ENCODE data around the gene PDF. TPM values are rescaled to one million over a fixed set of nuclear protein-coding genes. Genes with fewer than 3 reads are reported as not detected.

Gene PDF
- total and polyA plus RNA-seq, 2 of the 13 experiments (the other 11 are each of a cell fraction or from before 2014, with no cell fraction given), result 12.4 to 48.8 TPM

DNA sequence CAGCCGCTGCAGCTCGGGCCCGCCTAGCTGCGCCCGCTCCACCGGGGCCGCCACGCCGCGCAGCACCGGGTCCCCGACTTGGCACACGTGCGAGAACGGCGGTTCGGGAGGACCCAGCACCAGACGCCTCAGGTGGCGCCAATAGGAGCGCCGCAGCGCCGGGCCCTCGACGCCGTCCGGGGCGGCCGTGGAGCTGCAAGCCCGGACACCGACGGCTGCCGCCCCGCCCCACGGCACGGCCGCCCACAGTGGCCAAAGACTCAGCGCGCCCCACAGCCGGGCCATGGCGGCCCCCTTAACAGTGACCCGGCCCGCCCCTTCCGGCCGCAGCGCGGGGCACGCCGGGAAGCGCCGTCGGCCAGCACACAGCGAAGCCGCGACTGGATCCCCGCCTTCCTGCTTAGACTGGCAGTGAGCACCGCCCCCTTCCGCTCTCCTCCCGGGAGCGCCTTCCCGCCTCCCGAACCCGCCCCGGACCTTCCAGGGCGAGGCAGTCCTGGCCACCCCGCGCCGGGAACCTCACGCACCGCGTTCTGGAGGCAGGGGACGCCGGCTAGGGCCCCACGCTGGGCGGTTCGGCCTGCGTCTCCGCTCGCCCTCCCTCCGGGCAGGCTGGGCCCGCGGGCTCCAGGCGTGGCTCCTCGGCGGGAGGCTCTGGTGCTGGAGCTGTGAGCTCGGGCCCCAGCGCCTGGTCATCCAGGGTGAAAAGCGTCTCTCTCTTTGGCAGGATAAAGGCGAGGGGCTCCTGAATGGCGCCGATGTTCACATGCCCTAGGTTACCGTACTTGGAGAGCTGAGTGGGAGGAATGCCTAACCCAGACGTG, at the start of gene PDF (continued):
- peak; percentile 52; the same call in 1 of the 2 replicates for TF ChIP-seq FOXK1 (CRISPR knock-in tag; IDR thresholded peaks at IDR 0.05; ENCODE audit: borderline replicate concordance, low read depth)
- TF ChIP-seq ZNF230 (CRISPR knock-in tag; IDR thresholded peaks at IDR 0.05), result no peak
- TF ChIP-seq MEIS2 (CRISPR knock-in tag; IDR thresholded peaks at IDR 0.05), result no peak; the same call in 1 of the 2 replicates
- no peak for TF ChIP-seq ZFP62 (CRISPR knock-in tag; IDR thresholded peaks at IDR 0.05)
- 0 out of 2 replicates have a peak, but pooled peaks have one; percentile 78 for TF ChIP-seq ZUFSP (CRISPR knock-in tag; IDR thresholded peaks at IDR 0.05; ENCODE audit: borderline replicate concordance)
- TF ChIP-seq POLR2AphosphoS2 (IDR thresholded peaks at IDR 0.05; ENCODE audit: low read depth, low read length), result no peak
- TF ChIP-seq, protein P1, sequence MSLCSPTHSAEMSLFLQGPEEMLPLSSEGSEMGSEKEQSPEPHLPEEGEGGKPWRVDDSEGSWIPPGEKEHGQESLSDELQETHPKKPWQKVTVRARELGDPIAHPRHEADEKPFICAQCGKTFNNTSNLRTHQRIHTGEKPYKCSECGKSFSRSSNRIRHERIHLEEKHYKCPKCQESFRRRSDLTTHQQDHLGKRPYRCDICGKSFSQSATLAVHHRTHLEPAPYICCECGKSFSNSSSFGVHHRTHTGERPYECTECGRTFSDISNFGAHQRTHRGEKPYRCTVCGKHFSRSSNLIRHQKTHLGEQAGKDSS (CRISPR knock-in tag; IDR thresholded peaks at IDR 0.05; ENCODE audit: borderline replicate concordance, low read depth), result peak; percentile 64; the same call in 1 of the 2 replicates
- TF ChIP-seq, protein P2, sequence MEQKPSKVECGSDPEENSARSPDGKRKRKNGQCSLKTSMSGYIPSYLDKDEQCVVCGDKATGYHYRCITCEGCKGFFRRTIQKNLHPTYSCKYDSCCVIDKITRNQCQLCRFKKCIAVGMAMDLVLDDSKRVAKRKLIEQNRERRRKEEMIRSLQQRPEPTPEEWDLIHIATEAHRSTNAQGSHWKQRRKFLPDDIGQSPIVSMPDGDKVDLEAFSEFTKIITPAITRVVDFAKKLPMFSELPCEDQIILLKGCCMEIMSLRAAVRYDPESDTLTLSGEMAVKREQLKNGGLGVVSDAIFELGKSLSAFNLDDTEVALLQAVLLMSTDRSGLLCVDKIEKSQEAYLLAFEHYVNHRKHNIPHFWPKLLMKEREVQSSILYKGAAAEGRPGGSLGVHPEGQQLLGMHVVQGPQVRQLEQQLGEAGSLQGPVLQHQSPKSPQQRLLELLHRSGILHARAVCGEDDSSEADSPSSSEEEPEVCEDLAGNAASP (CRISPR knock-in tag; IDR thresholded peaks at IDR 0.05; ENCODE audit: borderline replicate concordance), result peak; percentile 87
- TF ChIP-seq ZNF772 (CRISPR knock-in tag; IDR thresholded peaks at IDR 0.05), result peak; percentile 89
- TF ChIP-seq ZSCAN9 (CRISPR knock-in tag; IDR thresholded peaks at IDR 0.05; ENCODE audit: borderline replicate concordance), result peak; percentile 88; the same call in 1 of the 2 replicates
- TF ChIP-seq DNMT3B (CRISPR knock-in tag; conservative IDR thresholded peaks at IDR 0.05), result no peak
- no peak; the same call in 1 of the 2 replicates for TF ChIP-seq ZNF430 (CRISPR knock-in tag; IDR thresholded peaks at IDR 0.05)
- no peak for TF ChIP-seq ZBTB8A (CRISPR knock-in tag; IDR thresholded peaks at IDR 0.05; ENCODE audit: borderline replicate concordance, low read depth)
- TF ChIP-seq, protein P3, sequence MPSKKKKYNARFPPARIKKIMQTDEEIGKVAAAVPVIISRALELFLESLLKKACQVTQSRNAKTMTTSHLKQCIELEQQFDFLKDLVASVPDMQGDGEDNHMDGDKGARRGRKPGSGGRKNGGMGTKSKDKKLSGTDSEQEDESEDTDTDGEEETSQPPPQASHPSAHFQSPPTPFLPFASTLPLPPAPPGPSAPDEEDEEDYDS (CRISPR knock-in tag; IDR thresholded peaks at IDR 0.05), result peak; percentile 80; the same call in 1 of the 2 replicates
- TF ChIP-seq ATRX (CRISPR knock-in tag; IDR thresholded peaks at IDR 0.05; ENCODE audit: borderline replicate concordance), result no peak
- TF ChIP-seq MAFF (IDR thresholded peaks at IDR 0.05; ENCODE audit: low read depth, low read length), result no peak
- TF ChIP-seq ZNF33A (CRISPR knock-in tag; IDR thresholded peaks at IDR 0.05; ENCODE audit: borderline replicate concordance), result no peak
- no peak for TF ChIP-seq NCOA5 (CRISPR knock-in tag; IDR thresholded peaks at IDR 0.05)
- no peak for TF ChIP-seq ZC3H4 (CRISPR knock-in tag; IDR thresholded peaks at IDR 0.05; ENCODE audit: borderline replicate concordance)
- TF ChIP-seq, protein P4, sequence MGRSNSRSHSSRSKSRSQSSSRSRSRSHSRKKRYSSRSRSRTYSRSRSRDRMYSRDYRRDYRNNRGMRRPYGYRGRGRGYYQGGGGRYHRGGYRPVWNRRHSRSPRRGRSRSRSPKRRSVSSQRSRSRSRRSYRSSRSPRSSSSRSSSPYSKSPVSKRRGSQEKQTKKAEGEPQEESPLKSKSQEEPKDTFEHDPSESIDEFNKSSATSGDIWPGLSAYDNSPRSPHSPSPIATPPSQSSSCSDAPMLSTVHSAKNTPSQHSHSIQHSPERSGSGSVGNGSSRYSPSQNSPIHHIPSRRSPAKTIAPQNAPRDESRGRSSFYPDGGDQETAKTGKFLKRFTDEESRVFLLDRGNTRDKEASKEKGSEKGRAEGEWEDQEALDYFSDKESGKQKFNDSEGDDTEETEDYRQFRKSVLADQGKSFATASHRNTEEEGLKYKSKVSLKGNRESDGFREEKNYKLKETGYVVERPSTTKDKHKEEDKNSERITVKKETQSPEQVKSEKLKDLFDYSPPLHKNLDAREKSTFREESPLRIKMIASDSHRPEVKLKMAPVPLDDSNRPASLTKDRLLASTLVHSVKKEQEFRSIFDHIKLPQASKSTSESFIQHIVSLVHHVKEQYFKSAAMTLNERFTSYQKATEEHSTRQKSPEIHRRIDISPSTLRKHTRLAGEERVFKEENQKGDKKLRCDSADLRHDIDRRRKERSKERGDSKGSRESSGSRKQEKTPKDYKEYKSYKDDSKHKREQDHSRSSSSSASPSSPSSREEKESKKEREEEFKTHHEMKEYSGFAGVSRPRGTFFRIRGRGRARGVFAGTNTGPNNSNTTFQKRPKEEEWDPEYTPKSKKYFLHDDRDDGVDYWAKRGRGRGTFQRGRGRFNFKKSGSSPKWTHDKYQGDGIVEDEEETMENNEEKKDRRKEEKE (IDR thresholded peaks at IDR 0.05), result no peak
- no peak for TF ChIP-seq ZNF10 (CRISPR knock-in tag; IDR thresholded peaks at IDR 0.05; ENCODE audit: borderline replicate concordance, low read depth)
